ENCODE results near the gene TMEM145.

DNA sequence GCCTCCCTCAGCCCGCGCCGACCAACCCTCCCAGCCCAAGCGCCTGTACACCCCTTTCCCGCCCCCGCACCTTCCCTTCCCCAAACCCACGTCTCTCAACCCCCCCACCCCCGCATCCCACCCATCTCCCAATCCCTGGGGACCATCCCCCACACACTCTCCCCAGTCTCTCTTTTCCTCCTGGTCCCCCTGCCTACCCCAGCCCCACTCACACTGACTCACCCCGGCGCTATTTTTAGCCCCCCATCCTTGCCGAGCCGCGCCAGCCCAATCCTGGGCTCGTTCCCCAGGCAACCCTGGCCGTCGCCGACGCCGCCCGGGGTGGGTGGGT lies 32.3 kb upstream of the TMEM145 start:
- TF ChIP-seq, protein P1, sequence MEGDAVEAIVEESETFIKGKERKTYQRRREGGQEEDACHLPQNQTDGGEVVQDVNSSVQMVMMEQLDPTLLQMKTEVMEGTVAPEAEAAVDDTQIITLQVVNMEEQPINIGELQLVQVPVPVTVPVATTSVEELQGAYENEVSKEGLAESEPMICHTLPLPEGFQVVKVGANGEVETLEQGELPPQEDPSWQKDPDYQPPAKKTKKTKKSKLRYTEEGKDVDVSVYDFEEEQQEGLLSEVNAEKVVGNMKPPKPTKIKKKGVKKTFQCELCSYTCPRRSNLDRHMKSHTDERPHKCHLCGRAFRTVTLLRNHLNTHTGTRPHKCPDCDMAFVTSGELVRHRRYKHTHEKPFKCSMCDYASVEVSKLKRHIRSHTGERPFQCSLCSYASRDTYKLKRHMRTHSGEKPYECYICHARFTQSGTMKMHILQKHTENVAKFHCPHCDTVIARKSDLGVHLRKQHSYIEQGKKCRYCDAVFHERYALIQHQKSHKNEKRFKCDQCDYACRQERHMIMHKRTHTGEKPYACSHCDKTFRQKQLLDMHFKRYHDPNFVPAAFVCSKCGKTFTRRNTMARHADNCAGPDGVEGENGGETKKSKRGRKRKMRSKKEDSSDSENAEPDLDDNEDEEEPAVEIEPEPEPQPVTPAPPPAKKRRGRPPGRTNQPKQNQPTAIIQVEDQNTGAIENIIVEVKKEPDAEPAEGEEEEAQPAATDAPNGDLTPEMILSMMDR (conservative IDR thresholded peaks at IDR 0.05; ENCODE audit: low read length): no peak
- TF ChIP-seq EZH2phosphoT487 (IDR thresholded peaks at IDR 0.05; ENCODE audit: borderline replicate concordance): no peak

Data from Loucy (cell line).